HG02840 (cell line): ENCODE data around the gene SUGP1.

Experiments used
- ATAC-seq: cut with Tn5 transposase; IDR thresholded peaks from one replicate; pipeline ENCODE4 v1.9.1; 2021; ENCODE audit warnings: mild to moderate bottlenecking, moderate library complexity, moderate number of reproducible peaks; ENCODE audit not compliant: unreplicated experiment, low FRiP score

The SUGP1 gene

GRCh38 chr19:19304186-19304965 is 15.9 kb downstream of the SUGP1 start:
- ATAC-seq, result no peak

DNA sequence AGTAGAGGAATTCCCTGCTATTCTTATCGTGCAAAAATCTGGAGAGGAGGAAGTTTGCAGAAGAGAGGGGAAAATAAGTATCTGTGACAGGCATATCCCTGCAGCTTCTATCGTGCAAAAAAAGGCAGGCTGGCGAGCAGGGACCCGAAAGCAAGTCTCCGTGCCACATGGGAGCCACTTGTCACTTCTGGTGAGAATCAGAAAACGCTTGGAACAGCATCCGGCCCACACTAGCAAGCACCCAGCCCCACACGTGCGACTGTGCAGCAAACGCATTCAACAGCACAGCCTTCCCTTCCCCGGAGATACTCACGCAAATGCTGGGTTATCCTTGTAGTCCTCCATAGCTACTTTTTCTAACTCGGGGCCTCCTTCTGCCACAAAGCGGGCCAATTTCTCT is 16.9 kb downstream of the SUGP1 start:
- no peak for ATAC-seq

GRCh38 chr19:19300613-19301012 is 19.7 kb downstream of the SUGP1 start:
- ATAC-seq, result no peak

- no peak for ATAC-seq
These were observed 22.6 kb downstream of the SUGP1 start for GRCh38 chr19:19297759-19298158.

DNA sequence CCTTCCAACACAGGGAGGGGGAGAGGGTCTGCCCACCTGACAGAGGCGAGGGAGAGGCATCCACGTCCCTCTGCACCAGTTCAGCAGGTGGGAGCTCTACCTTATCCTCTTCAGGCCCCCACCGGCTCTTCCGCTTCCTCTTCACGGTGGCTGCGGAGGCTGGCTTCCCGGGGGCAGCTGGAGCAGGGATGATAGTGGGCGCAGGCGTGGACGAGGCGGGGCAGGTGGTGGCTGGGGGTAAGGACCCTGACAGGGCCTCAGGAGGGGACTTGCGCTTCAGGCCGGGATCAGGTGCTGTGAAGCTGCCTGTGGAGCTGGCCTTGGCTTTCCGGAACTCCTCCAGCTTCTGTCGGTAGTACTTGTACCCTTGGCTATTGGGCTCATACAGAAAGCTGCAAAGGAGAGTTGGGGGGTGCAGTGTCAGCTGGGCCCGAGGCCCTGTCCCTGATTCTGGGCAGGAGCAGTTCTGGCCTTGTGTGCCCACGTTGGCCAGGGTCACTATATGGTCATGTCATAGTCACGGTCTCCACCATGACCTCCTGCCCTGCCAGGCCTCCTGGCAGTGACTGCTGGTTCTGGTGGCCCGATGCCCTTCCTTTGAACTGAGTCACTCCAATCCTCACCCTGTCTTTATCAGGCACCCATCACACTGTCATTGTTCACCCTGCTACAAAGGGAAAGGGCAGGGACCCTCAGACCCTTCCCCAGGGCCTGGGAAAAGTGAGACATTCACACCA is 23.2 kb downstream of the SUGP1 start:
- no peak for ATAC-seq

- no peak for ATAC-seq
These were observed 25.4 kb downstream of the SUGP1 start for GRCh38 chr19:19294914-19295313.

GRCh38 chr19:19292607-19293006 is 27.7 kb downstream of the SUGP1 start:
- no peak for ATAC-seq

DNA sequence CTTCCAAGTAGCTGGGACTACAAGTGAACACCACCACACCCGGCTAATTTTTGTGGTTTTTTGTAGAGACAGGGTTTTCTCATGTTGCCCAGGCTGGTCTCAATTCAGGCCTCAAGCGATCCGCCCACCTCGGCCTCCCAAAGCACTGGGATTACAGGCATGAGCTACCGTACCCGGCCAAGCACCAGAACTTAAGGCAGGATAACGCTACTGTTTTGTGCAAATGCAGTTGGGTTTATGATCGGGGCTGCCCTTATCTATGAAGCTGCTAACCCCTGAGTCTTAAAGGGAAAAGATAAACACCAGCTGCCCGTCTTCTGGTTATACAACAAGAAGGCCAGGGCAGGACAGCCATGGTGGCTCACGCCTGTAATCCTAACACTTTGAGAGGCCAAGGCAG is 34.6 kb downstream of the SUGP1 start:
- no peak for ATAC-seq

DNA sequence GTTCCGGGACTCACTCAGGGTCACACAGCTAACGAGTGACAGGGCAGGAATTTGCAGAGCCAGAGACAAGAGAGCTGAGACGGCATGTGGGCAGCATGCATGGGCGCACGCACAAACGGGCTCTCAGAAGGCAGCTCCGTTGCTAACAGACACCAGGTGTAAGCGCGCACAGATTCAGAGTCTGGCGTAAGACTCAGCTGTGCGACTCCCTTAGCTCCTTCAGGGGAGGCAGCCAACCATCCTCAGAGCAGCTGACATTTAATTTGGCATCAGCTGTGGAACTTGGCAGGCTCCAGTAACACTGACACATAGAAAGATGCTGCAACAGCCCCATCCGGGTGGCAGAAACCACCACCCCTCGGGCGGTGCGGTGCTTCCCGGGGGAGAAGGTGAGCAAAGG is 39.7 kb downstream of the SUGP1 start:
- ATAC-seq, result no peak

GRCh38 chr19:19279853-19280252 is 40.5 kb downstream of the SUGP1 start:
- ATAC-seq, result no peak

- ATAC-seq, result no peak
These were observed 41.2 kb downstream of the SUGP1 start for GRCh38 chr19:19279062-19279612.

DNA sequence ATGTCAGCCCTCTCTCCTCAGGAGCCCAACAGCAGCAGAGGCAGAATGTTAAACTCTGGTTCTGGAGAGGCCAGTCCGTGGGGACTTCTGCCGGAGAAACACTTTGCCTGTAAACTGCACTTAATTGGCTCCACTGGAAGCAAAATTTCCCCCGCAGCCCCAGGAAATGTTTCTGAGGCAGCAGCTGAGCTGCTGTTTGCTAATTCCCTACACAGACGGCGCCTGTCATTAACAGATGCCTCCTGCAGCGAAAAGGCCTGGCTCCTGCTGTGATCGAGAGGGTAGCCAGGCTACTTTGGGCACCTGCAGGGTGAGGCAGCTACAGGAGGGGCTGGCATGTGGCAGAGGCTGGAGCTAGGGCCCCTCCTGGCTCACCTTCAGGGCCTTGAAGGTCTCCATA is 42.0 kb downstream of the SUGP1 start:
- ATAC-seq, result no peak

DNA sequence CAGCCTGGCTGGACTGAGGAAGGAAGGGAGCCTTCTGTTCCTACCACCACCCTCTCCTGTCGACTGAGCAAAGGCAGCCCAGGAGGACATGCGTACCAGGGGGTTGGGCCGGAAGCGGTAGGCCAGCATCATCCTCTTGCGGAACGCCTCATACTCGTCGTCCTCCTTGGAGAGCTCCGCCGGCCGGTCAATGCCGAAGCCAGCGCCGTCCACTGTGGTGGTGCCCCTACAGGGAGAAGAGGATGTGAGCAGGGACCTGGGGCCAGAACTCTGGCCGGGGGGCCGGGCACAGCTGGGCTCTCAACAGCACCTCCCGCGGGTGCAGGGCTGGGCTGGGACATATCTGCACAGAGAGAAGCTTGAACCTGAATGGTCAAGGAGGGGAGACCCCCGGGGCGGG is 43.5 kb downstream of the SUGP1 start:
- ATAC-seq, result no peak

DNA sequence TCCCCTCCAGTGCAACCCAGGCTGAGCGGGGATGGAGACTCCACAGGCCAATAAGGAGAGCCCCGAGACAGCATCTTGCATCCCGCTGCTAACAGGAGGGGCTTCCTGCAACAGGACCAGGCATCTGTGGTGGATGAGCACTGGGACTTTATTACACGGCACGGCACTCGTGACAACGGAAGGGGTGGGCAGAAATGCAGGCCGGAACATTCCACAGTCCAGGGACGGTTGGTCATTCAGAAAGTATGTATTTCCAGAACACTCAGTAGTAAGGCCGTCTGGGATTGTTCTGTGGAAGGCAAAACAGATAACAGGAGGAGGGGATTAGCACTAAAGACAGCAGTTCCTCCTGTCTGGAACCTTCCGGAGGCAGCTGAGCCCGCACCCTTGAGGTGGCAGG is 43.9 kb downstream of the SUGP1 start:
- no peak for ATAC-seq

DNA sequence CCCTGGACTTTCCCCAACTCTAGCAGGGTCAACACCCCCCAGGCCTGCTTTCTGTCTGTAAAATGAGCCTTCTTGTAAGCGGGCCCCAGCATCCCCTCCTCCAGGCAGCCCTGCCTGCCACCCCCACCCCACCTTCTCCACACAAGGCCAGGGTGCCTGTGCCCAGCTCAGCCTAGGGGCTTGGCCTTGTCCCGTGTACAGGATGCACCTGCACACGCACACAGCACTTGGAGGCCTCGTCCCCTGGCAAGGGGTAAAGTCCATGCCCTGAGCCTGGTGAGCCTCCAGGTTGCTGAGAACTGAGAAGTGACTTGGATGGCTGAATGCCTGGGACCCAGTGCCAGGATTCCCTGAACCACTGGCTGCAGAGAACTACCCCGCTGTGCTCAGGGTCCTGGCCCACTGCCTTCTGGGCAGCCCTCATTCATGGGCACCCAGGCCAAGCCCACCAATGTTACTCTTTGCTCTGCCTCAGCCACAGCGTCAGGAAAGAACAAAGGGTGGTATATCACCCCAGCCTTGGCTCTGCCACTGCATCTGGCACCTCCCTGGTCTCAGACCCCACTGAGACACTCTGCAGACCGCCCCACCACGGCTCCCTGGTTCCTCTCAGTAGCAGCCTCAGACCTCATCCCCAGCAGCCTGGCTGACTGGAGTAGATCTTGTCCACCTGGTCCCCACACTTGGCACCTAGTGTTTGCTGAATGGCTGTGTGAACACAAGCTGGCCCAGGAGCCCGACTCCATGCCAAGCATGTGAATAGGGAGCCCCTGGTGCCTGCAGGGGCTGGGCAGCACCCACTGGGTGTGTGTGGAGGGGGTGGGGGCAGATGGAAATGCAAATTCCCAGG is 45.4 kb downstream of the SUGP1 start:
- no peak for ATAC-seq

DNA sequence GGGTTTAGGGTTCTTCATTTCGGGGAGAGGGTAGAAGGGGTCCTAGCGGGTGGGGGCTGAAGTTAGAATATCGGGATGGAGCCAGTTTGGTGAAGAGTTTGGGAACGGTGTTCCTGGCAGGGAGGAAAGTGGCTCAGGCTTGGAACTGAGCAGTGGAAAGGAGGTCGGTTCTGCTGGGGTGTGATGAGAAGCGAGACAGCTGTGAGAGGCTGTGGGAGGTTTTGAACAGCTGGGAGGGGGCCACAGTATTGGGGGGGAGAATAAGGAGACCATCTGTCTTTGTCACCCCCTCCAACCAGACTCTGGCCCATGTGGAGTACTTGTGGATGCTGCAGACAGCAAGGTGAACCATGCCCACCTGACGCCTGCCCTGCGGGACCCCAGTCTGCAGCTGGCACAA is 46.2 kb downstream of the SUGP1 start:
- no peak for ATAC-seq

DNA sequence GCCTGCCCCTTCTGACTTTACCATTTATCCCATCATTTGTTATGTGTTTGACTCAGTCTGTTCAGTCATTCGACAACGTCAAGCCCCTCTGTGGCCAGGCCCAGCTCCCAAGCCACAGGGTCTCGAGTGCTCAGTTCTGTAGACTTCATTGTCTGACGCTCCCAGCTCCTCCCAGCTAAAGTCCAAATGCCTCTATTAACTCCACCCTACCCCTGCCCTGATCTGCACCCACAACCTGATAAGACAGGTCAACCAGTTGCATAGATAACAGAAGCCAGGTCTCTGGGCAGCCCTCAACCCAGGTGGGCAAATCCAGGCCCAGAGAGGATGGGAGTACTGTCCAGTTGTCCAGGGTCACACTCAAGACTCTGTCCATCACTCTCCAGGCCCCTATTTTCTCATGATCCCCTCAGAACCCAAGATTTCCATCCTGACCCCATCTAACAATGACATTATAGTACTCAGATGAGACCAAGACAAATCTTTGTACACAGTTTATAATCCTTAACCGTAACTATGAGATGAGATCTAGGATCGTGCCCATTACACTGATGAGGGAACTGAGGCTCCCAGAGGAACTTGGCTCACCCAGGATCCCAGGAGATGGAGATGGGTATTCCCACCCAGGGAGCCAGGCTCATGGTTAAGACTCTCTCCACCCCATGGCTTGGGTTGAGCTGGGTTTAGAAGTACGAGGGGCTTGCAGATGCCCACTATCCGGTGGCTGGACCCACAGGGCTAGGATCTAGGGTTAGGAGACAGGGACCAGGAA is 48.3 kb downstream of the SUGP1 start:
- no peak for ATAC-seq

DNA sequence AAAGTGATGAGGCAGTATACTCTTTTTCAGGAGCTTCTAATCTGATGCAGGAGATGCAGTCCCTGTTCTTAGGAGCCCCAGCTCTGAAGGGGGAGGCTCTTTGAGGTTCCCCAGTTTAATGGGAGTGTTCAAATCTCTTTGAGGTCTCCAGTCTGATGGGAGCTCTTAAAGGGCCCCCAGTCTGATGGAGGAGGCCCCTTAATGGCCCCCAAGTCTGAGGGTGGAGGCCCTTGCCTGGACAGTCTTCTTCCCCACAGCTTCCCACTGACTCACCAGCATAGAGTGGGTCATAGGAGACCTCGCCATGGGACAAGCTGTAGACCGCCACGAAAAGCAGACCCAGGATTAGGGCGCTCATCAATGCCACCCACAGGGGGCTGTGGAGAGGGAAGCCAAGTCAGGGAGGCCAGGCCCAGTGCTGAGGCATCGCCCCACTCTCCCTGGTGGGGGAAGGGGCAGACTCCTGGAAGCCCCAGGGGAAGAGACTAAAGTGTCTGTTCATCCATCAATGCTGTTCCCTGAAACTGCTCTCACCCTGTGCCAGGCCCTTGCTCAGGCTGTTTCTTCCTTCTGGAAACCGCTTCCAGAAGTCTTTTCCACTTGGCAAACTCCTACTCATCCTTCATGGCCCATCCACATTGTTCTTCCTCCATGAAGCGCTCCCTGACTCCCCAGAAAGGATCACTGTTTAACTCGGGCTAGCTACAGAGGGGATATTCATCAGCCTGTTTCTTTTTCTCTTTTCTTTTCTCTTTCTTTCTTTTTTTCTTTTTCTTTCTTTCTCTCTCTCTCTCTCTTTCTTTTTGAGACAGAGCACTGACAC is 49.3 kb downstream of the SUGP1 start:
- no peak for ATAC-seq

DNA sequence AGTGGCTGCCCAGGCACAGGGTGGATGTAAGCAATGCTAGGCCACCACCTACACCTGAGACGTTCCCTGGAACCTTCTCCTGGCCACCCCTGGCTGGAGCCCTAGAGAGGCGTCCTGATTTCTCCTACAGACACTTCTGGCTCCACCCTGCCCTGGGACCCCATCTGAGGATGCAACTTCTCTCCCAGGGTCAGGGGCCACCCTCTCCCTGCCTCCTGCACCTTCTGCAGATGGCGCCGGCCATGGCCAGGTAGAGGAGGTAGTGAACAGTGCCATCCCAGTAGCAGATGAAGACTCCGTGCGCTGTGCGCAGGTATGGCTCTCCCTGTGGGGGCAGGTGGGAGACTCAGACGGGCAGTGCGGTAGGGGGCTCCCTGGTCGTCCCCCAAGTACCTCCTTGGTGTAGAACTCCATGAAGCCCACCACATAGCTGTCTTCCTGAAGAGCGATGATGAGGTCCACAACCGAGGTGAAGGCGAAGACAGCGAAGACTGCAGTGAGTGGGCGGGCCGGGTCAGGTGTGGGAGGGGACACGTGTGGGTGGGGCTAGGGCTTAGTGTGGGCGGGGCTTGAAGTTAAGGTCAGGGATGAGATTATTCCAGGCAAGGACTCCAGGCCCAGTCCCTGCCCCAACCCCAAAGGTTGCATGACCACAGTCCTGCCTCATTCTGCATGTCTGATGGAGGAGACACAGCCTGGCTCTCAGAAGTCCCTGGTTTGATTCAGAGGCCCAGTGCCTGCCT is 50.2 kb downstream of the SUGP1 start:
- ATAC-seq, result no peak
